ENCODE data around the gene USH1G.
"Not testable (repeated sequence)": the region's sequence is repeated elsewhere in the genome, so short reads cannot be mapped to it uniquely, and the experiment has no call there.

DNA sequence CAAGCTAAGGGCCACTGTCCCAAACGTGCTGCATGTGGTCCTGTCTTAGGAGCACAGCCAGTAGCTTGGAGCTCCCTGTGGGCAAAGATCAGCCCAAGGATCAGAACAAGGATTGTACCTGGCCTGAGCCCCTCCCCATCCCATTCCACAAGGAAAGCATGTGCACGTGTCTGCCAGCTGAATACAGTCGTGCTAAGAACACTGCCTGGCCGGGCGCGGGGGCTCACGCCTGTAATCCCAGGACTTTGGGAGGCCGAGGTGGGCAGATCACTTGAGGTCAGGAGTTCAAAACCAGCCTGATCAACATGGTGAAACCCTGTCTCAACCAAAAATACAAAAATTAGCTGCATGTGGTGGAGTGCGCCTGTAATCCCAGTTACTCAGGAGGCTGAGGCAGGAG lies 53.0 kb downstream of the USH1G start:
- TF ChIP-seq FOXM1 (IDR thresholded peaks at IDR 0.05; ENCODE audit: borderline replicate concordance); NFRKB (IDR thresholded peaks at IDR 0.05); L3MBTL2 (conservative IDR thresholded peaks at IDR 0.05); BHLHE40 (IDR thresholded peaks at IDR 0.05; ENCODE audit: borderline replicate concordance): not testable (repeated sequence)
